ENCODE results near the gene BMPR1B. TPM values are rescaled to one million over a fixed set of nuclear protein-coding genes. Genes with fewer than 3 reads are reported as not detected.

Gene BMPR1B
- total and polyA plus RNA-seq, 9 of the 15 experiments (the other 6 are each of a cell fraction or from before 2014, with no cell fraction given) = 0.01 TPM; not detected in 8

- no peak for TF ChIP-seq CHD4 (IDR thresholded peaks at IDR 0.05; ENCODE audit: insufficient read depth, insufficient replicate concordance, low read depth, low read length, poor library complexity, severe bottlenecking)
- no peak for TF ChIP-seq PURB (CRISPR knock-in tag; IDR thresholded peaks at IDR 0.05; ENCODE audit: low read depth)
- no peak for TF ChIP-seq ZNF3 (CRISPR knock-in tag; IDR thresholded peaks at IDR 0.05)
- no peak for TF ChIP-seq SRSF7 (optimal IDR thresholded peaks at IDR 0.05; ENCODE audit: low read depth, low read length)
- TF ChIP-seq RREB1 (CRISPR knock-in tag; IDR thresholded peaks at IDR 0.05) = no peak
Observed at GRCh38 chr4:95045429-95045828, 287.7 kb downstream of the BMPR1B start (continued).

GRCh38 chr4:95048296-95048695 lies 290.5 kb downstream of the BMPR1B start:
- Histone ChIP-seq H3K4me3 (no peak overlapping the region), H3K27ac (ENCODE audit: extremely low read depth, low read depth, low read length) (no peak overlapping the region), H4K20me1 (replicated peaks; ENCODE audit: control insufficient read depth, insufficient read depth, low read length) (no peaks in the 10 kb centered on the region), H3K79me2 (ENCODE audit: control insufficient read depth, insufficient read depth, low read length) (no peaks in the 10 kb centered on the region), H3K9ac (ENCODE audit: insufficient read depth in 1 of 2, low read depth in 2 of 2, low read length in 2 of 2) (no peak overlapping the region), H3K36me3 (ENCODE audit: control insufficient read depth, insufficient read depth, low read length) (no peaks in the 10 kb centered on the region), H3K4me2 (ENCODE audit: insufficient read depth, low read length) (no peak overlapping the region), H3K9me3 (replicated peaks; ENCODE audit: control insufficient read depth, insufficient read depth, low read depth, low read length) (no peaks in the 10 kb centered on the region), H3K4me1 (replicated peaks in 1 of 2; ENCODE audit: control insufficient read depth in 2 of 2, insufficient read depth in 2 of 2, low read length in 2 of 2) (no peaks in the 10 kb centered on the region), H3K9me1 (ENCODE audit: control insufficient read depth, insufficient read depth, low read length) (no peaks in the 10 kb centered on the region), H2AFZ (ENCODE audit: low read depth, low read length) (no peak overlapping the region), H3K27me3 (ENCODE audit: control insufficient read depth in 2 of 2, insufficient read depth in 2 of 2, low read length in 2 of 2) (no peaks in the 10 kb centered on the region)
- in situ Hi-C loops (cut with MboI) = no loop called here
- FAIRE-seq = no peak
- POLR2A ChIA-PET = no interaction called here
- DNase-seq (ENCODE audit: extremely low read depth in 1 of 4, low spot score in 3 of 4) = no peak
- ATAC-seq = no peak
- no TSS peak for BruUV-seq (replicated peaks)
- 5% methylated on average over 2 of the region's 2 CpGs for WGBS (ENCODE audit: insufficient coverage, low coverage, missing lambda C conversion rate)
- intact Hi-C loops (cut with micrococcal nuclease) = no loop called here
- CTCF ChIA-PET (ENCODE audit: low intra/inter-chr PET ratio) = no interaction called here
- no peak for TF ChIP-seq MAFK (IDR thresholded peaks at IDR 0.05; ENCODE audit: low read length)
- TF ChIP-seq RAD21 (CRISPR knock-in tag; conservative IDR thresholded peaks at IDR 0.05 in 1 of 2, IDR thresholded peaks at IDR 0.05 in 1 of 2) = no peak
- TF ChIP-seq ZNF583 (CRISPR knock-in tag; IDR thresholded peaks at IDR 0.05) = no peak
- TF ChIP-seq GTF2F1 (IDR thresholded peaks at IDR 0.05; ENCODE audit: low read depth, low read length) = no peak
- TF ChIP-seq CUX1 (CRISPR knock-in tag; IDR thresholded peaks at IDR 0.05) = no peak
